Tibial nerve (tissue), 4 donors: Measurements from ENCODE around the gene NAA25. TPM values are rescaled to one million over a fixed set of nuclear protein-coding genes. Genes with fewer than 3 reads are reported as not detected.
"Not testable (repeated sequence)": the region's sequence is repeated elsewhere in the genome, so short reads cannot be mapped to it uniquely, and the experiment has no call there.

ENCODE experiments used
- DNase-seq, 2 donors: peaks; one replicate each; pipeline ENCODE4 v3.0.0-alpha.2; 2019; ENCODE audit warnings: low spot score in 2 of 2
- H3K27ac ChIP-seq, 4 donors: fragments of 200-600 bp; sonication (generic) in 3 of 4; one replicate each; pipeline ENCODE4 v1.5.1; 2017 to 2019; ENCODE audit warnings: mild to moderate bottlenecking in 1 of 4
- H3K27me3 ChIP-seq, 2 donors: fragments of 200-600 bp; sonication (generic) in 1 of 2; one replicate each; pipeline versions ENCODE4 v1.5.1 to v1.6.0; 2017 to 2019
- H3K36me3 ChIP-seq, 3 donors: fragments of 200-600 bp; sonication (generic); one replicate each; pipeline ENCODE4 v1.5.1; 2018 to 2019
- H3K4me1 ChIP-seq, 4 donors: fragments of 200-600 bp; sonication (generic) in 3 of 4; one replicate each; pipeline ENCODE4 v1.5.1; 2017 to 2019
- H3K4me3 ChIP-seq, 4 donors: fragments of 200-600 bp; sonication (generic) in 3 of 4; one replicate each; pipeline ENCODE4 v1.5.1; 2017 to 2019; ENCODE audit warnings: mild to moderate bottlenecking in 1 of 4, moderate library complexity in 1 of 4
- H3K9me3 ChIP-seq, 4 donors: fragments of 200-600 bp; sonication (generic) in 3 of 4; one replicate each; pipeline ENCODE4 v1.5.1; 2017 to 2019
- CTCF ChIP-seq, 5 experiments: fragments of 200-600 bp in 3 of 5; fragments of 450-650 bp in 2 of 5; sonication (generic) in 3 of 5; IDR thresholded peaks; one replicate each; pipeline ENCODE4 v1.5.1; 2016 to 2019; ENCODE audit warnings: antibody characterized with exemption in 5 of 5, mild to moderate bottlenecking in 3 of 5, moderate library complexity in 2 of 5
- EP300 ChIP-seq, 2 donors: sonication (generic); formaldehyde crosslinking; IDR thresholded peaks; one replicate each; pipeline ENCODE4 v1.6.1; 2017; ENCODE audit warnings: antibody characterized with exemption in 2 of 2, mild to moderate bottlenecking in 1 of 2
- POLR2A ChIP-seq, 2 donors: fragments of 450-650 bp; IDR thresholded peaks; one replicate each; pipeline ENCODE4 v1.6.1; 2017; ENCODE audit warnings: antibody characterized with exemption in 2 of 2, mild to moderate bottlenecking in 2 of 2, moderate library complexity in 2 of 2
- WGBS, 2 donors: methylation state at CpG; one replicate each; pipeline ENCODE4 v1.1.5; 2018; 5-methylcytosine and 5-hydroxymethylcytosine counted together
- total RNA-seq, 4 donors: library from RNA; depleted of rRNA; stranded (reverse); fragments of >200 nt; gene quantifications; one replicate each; pipeline ENCODE4 v1.1.0, GENCODE V29; 2016

The NAA25 gene
- total RNA-seq, 4 donors from 2014 or later = 22.7 to 40.4 (median 34.2) TPM

- H3K27me3 ChIP-seq = no peaks in the 10 kb centered on the region
- 77 to 84% methylated on average over 4 of the region's 4 CpGs for WGBS, 2 donors
- H3K4me1 ChIP-seq = no peaks in the 10 kb centered on the region
- H3K36me3 ChIP-seq = peaks cover 0 to 98% (median 19%) of the 10 kb centered on the region in 3 donors
- no peak overlapping the region for H3K4me3 ChIP-seq
- no peaks in the 10 kb centered on the region for H3K9me3 ChIP-seq
- H3K27ac ChIP-seq = no peak overlapping the region
- no peak for DNase-seq
- TF ChIP-seq POLR2A (IDR thresholded peaks at IDR 0.05) (no peak), CTCF (IDR thresholded peaks at IDR 0.05) (no peak)
These were observed 62.6 kb downstream of the NAA25 start for GRCh38 chr12:112046003-112046402.

- not testable (repeated sequence) for DNase-seq, H3K9me3 ChIP-seq, H3K27ac ChIP-seq, H3K4me1 ChIP-seq, H3K4me3 ChIP-seq, H3K27me3 ChIP-seq
- peaks cover 3 to 93% (median 34%) of the 10 kb centered on the region in 3 donors for H3K36me3 ChIP-seq
- 96% methylated on average over 12 of the region's 12 CpGs for WGBS, 2 donors
These were observed 72.0 kb downstream of the NAA25 start for GRCh38 chr12:112036614-112037013.

GRCh38 chr12:112035219-112035785, 73.3 kb downstream of the NAA25 start:
- TF ChIP-seq POLR2A (IDR thresholded peaks at IDR 0.05) (no peak), CTCF (IDR thresholded peaks at IDR 0.05) (no peak), EP300 (IDR thresholded peaks at IDR 0.05) (no peak)
- H3K9me3 ChIP-seq = no peaks in the 10 kb centered on the region
- H3K27ac ChIP-seq = no peak overlapping the region
- no peaks in the 10 kb centered on the region for H3K27me3 ChIP-seq
- H3K4me3 ChIP-seq = no peak overlapping the region
- peaks cover 3 to 93% (median 29%) of the 10 kb centered on the region in 3 donors for H3K36me3 ChIP-seq
- WGBS, 2 donors = 80 to 83% methylated on average over 4 of the region's 4 CpGs
- no peaks in the 10 kb centered on the region for H3K4me1 ChIP-seq
- DNase-seq = no peak

GRCh38 chr12:112032292-112032691, 76.3 kb downstream of the NAA25 start:
- H3K4me3 ChIP-seq = no peak overlapping the region
- no peak for TF ChIP-seq CTCF (IDR thresholded peaks at IDR 0.05)
- TF ChIP-seq POLR2A (IDR thresholded peaks at IDR 0.05) = no peak
- no peak for TF ChIP-seq EP300 (IDR thresholded peaks at IDR 0.05)
- WGBS, 2 donors = 87 to 89% methylated on average over 5 of the region's 5 CpGs
- H3K27me3 ChIP-seq = no peaks in the 10 kb centered on the region
- no peak for DNase-seq
- no peaks in the 10 kb centered on the region for H3K4me1 ChIP-seq
- H3K9me3 ChIP-seq = no peaks in the 10 kb centered on the region
- no peak overlapping the region for H3K27ac ChIP-seq
- H3K36me3 ChIP-seq = peaks cover 0 to 87% (median 15%) of the 10 kb centered on the region in 3 donors

GRCh38 chr12:112031472-112031871, 77.1 kb downstream of the NAA25 start:
- no peak for DNase-seq
- H3K4me1 ChIP-seq = no peaks in the 10 kb centered on the region
- TF ChIP-seq CTCF (IDR thresholded peaks at IDR 0.05) (no peak), POLR2A (IDR thresholded peaks at IDR 0.05) (no peak), EP300 (IDR thresholded peaks at IDR 0.05) (no peak)
- no peak overlapping the region for H3K27ac ChIP-seq
- H3K27me3 ChIP-seq = no peaks in the 10 kb centered on the region
- H3K36me3 ChIP-seq = peaks cover 0 to 82% (median 15%) of the 10 kb centered on the region in 3 donors
- no peaks in the 10 kb centered on the region for H3K9me3 ChIP-seq
- 71 to 81% methylated on average over 2 of the region's 2 CpGs for WGBS, 2 donors
- no peak overlapping the region for H3K4me3 ChIP-seq

- WGBS, 2 donors = 86 to 89% methylated on average over 2 of the region's 2 CpGs
- TF ChIP-seq POLR2A (IDR thresholded peaks at IDR 0.05) (no peak), CTCF (IDR thresholded peaks at IDR 0.05) (no peak), EP300 (IDR thresholded peaks at IDR 0.05) (no peak)
- Histone ChIP-seq H3K4me1 (no peaks in the 10 kb centered on the region), H3K27ac (no peak overlapping the region), H3K4me3 (no peak overlapping the region), H3K36me3 (peaks cover 0 to 78% (median 13%) of the 10 kb centered on the region in 3 donors), H3K9me3 (no peaks in the 10 kb centered on the region), H3K27me3 (no peaks in the 10 kb centered on the region)
- DNase-seq = no peak
These were observed 79.3 kb downstream of the NAA25 start for GRCh38 chr12:112029301-112029700.
